CD4-positive, alpha-beta T cell treated with Interleukin-15 for 4 hours (primary cell): ENCODE data around the gene PEX1.
"Not testable (repeated sequence)": the region's sequence is repeated elsewhere in the genome, so short reads cannot be mapped to it uniquely, and the experiment has no call there.

ENCODE experiments used
- DNase-seq: peaks from one replicate; pipeline ENCODE4 v3.0.0-alpha.2; 2020; ENCODE audit warnings: low spot score

Gene PEX1

DNA sequence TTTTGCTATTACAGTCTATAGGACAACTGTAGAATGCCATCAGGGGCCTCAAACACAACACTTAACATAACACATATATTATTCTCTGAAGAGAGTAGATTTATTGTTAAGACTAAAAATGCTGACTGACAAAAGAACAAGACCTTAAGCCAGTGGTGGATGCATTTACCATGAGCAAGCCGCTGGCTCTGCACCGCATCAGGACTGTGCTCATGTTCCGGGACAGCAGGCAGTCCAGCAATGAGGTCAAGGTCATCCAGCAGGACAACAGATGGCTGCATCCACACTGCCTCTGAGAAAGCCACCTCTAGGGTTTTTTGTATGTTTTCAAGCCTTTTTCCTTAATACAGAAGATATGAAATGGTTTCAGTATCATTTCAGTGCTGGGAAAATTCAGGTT lies 23.8 kb downstream of the PEX1 start:
- DNase-seq: no peak

DNA sequence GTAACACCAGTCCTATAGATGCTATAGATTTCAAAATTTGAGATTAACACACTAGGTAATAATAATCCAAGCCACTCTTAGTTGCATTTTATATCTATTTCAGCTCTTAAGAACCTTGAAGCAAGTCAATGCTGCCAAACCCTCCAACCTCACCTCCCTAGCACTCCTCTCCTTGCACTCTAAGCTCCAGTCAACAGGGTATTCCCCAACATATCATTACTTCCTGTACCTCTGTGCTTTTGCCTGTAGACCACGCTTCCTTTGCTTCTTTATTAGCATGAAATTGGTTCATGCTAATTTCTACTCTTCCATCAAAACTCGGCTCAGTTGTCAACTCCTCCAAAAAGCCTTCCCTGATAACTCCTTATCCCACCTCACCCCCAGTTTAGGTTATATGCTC lies 24.6 kb downstream of the PEX1 start:
- no peak for DNase-seq

DNA sequence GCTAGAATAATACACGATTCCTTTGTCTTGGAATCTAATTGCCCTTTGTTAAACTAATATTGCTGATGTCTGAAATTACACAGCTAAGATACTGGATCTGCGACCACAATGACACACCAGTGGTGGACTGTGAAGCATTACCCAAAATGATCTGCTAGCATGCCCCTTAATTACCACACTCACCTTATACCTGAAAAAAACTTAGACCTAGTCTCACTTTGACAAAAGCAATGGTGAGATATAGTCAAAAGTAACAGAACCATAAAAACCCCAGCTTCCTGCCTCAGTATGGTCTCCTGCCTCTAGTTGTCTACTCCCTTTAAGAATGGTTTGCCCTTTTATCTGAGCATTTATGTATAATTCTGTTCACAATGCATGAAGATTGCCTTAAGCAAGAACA lies 29.8 kb downstream of the PEX1 start:
- no peak for DNase-seq

DNA sequence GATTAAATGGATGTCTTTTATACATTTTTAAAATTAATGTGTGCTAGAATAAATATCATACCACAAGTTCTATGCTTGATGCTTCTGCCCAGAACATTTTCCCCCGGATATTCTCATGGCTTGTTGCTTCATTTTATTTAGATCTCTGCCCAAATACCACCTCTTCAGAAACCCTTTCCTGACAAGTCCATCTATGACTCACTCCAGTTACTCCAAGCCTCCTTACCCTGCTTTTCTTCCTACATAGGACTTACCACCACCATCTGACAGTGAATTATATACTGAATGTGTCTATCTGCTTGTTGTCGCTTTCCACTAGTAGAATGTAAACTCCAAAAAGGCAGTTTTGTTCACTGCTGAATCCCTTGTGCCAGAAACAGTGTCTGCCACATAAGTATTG lies 31.4 kb downstream of the PEX1 start:
- DNase-seq: no peak

DNA sequence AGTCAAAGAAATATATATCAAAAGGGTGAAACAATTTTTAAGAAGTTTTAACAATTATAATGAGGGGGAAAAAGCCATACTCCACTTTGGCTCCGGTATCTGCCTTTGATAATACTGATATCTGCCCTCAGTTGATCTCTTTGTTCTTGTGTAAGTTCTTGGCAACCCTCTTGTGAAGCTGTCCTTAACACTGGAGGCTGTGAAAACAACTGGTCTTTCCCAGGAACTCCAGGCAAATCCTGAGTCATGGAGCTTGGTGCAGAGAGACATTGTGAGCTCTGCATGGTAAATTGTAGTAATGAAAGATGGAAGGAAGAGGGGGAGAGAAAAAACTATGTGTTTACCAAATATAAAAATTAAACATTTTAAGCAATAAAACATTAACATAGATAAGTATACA lies 38.7 kb downstream of the PEX1 start:
- no peak for DNase-seq

DNA sequence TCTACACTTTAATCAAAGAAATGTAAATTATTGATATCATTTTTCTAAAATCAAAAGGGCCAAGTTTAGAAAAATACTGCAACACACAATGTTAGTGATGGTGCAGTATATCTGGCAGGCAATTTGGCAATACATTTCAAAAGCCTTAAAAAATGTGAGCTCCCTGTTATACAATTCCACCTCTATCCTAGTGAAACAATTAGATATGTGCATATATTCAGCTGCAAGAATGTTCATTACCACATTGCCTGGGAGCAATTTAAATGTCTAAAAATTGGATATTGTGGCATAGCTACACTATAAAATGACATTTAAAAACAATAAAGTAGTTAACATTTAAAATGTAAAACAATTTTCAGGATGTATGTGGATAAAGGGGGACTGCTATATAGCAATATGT lies 40.5 kb downstream of the PEX1 start:
- DNase-seq: no peak

DNA sequence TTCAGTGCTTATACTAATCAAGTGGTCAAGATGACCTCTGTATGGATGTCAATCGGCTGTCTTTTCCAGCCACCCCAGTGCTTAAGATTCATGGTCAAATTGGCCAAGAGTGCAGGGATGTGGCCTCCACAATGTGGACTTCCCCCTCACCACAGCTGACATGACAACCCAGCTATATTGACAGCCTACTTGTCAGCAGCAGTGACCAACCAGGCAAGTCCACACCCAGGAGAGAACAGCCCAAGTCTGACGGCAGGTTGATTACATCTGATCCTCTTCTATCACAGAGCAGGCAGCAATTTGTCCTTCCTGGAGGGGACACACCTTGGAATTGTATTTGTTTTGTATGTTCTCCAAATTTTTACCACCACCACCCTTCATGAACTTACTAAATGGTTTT lies 42.3 kb downstream of the PEX1 start:
- no peak for DNase-seq

DNA sequence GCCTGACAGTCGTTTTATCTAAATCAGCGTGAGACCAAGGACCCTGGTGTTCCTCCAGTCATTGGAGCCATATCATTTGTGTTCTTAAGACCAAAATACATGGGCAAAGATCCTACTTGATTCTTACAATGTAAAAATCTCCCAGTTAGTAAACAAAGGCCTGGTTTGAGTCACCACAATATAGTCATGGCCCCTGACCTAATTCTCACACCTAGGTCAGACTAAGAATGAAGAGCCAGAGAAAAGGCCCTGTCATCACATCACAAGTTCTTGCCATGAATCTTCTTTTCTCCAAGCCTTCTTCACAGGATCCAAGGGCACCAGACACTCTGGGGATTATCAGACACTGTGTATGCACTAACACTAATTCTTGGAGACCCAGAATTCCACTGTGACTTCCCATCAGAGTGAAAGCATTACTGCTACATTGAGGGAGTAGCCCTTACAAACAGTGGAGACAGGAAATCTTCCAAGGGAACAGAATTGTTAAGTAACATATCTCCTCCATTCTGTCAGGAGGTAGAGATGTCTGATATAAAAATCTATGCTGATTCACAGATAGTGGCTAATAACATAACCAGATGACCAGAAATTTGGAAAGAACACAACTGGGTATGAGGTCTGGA lies 42.9 kb downstream of the PEX1 start:
- DNase-seq: no peak

DNA sequence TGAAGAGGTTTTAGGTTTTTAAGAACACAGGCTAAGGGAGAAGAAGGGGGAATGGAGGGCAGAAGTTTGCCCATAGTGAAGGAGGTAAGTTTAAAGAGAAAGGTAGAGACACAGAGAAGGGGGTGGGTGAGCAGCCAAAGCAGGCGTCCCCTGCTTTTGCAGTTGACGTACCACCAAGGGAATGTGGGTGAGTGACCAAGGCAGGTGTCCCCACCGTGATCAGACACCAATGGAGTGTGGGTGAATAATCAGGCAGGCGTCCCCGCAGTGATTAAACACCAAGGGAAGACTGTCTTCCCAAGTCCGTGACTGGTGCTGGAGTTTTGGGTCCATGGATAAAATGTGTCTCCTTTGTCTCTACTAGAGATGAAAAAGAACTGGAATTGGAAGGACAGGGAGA lies 44.1 kb downstream of the PEX1 start:
- DNase-seq: not testable (repeated sequence)

DNA sequence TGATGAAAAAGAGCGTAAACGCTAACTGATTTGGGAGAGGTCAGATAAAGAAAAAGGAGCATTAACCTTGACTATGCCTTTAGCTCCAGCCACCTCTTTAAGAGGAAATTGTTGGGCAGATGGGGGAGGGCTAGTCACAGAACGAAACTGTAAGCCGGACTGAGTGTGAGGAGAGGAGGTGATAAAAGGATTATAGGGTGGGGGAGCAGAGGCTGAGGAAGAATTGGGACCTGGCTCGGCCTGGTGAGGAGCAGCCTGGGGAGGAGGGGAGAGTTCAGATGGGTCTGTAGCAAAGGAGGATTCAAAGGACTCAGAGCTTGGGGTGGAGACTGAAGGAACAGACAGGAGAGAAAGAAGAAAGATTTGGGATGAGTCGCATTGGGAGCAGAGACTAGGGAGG lies 44.7 kb downstream of the PEX1 start:
- not testable (repeated sequence) for DNase-seq

DNA sequence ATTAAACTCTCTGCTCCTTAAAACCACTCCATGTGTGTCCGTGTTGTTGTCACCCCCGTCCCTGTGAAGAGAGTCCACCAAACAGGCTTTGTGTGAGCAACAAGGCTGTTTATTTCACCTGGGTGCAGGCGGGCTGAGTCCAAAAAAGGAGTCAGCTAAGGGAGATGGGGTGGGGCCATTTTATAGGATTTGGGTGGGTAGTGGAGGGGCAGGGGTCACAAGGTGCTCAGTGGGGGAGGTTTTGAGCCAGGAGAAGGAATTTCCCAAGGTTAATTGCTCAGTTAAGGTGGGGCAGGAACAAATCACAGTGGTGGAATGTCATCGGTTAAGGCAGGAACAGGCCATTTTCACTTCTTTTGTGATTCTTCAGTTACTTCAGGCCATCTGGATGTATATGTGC lies 49.2 kb downstream of the PEX1 start:
- DNase-seq: not testable (repeated sequence)

DNA sequence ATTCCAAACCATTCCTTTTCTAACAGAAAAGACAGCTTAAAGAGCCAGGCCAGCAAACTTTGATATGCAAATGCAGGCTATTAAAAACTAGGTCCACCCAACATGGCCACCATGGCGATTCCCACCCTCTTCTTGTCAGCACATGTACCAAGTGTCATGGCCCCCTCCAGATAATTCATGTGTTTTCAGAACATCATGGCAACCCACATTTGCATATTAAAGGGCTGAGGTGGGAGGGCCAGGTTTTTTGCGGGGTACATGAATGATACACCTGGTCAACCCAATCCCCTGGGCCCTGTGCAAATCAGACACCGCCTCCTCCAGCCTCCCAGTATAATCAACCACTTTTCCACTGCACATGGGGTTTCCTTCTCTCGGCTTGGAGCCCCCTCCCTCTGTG lies 49.6 kb downstream of the PEX1 start:
- no peak for DNase-seq

DNA sequence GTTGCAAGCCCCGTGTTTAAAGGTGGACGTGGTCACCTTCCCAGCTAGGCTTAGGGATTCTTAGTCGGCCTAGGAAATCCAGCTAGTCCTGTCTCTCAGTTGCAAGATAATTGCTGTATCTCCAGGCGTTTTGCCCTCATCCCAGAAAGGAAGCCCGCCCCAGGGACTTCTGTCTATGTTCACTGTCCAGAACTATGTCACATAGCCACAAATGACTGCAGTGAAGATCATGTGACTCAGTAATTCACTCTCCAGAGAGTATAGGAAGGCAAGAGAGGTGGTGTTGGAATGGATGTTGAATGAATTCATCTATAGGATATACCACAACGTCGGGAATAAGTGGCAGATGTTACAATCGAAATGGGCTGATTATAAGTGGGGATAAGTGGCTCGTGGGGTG lies 50.2 kb downstream of the PEX1 start:
- DNase-seq: no peak

DNA sequence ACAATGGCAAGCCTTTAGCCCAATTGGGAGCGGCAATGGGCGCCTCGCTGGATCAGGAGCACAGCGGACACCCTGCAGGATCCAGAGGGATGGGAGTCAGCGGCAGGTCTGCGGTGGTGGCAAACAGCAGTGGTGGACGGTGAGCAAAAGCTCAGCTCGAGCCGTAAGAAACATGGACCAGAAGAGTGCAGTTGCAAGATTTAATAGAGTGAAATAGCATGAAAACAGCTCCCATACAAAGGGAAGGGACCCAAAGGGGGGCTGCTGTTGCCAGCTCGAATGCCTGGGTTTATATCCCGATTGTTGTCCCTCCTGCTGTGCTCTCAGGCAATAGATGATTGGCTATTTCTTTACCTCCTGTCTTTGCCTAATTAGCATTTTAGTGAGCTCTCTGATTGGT lies 50.6 kb downstream of the PEX1 start, which contains the start of gene ERVW-1:
TSS of gene ERVW-1 (minus strand) at position 266 of the 400 bp plus-strand sequence. CDS start 7,565 bp downstream, outside the sequence.
- DNase-seq: not testable (repeated sequence)

DNA sequence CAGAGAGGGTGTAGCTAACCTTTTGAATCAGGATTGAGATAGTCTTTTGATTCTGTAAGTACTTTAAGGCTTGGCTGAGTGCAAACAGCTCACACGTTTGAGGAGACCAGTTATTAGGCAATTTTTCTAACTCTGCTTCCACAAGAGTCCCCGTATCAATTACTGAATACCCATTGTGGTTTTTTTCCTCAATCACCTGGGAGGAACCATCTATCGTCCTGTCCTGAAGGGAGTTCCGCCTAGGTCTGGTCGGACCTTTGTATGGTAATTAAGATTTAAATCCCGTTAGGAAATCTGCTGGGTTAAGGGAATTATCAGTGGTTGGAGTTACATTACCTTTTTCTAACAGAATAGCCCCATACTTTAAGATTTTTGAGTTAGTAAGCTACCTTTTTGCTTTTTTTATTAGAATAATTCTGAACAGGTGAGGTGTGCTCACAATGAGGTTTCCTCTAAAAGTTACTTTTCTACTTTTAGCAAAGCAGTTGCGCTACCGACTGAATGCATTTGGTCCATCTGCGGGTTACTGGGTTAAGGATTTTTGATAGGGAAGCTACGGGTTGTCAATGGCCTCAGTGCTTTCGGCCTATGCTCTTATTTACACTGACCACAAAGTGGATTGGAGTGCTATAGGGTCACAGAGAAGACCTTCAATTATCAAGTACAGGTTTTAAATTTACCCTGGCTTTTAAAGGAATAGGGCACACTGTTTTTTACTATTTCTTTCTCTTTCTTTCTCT lies 52.3 kb downstream of the PEX1 start:
- not testable (repeated sequence) for DNase-seq

DNA sequence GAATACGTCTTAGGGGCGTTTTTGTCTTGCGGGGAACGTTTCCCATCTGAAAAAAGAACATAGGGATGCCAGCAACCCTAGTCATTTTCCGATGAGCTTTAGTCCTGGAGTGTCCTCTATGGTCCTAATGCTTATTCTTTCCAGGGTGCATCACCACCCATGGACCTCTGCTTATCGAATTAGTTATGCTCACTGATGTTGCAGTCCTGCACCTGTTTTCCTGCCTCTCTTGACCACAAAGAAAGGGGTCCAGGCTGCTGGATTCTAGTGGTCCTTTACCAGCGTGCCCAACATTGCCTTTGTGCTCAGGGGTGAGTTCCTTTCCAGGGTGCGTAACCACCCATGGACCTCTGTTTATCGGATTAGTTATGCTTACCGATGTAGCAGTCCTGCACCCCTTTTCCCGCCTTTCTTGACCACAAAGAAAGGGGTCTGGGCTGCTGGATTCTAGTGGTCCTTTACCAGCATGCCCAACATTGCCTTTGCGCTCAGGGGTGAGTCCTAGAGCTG lies 53.0 kb downstream of the PEX1 start:
- DNase-seq: not testable (repeated sequence)

DNA sequence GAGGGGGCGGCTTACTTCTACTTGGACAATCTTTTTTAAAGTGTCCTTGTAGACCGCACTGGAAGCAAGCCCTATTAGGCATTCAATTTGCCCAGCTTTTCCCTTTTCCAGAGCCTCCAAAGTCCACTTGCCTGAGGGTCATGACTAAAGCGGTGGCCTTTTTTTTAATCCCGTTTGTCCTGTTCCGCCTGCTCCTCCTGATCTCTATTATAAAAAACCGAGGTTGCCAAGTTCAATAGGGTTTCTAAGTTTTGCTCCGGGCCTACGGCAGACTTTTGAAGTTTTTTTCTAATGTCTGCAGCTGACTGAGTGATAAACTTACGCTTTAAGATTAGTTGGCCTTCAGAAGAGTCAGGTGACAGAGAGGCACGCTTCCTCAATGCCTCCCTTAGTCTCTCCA lies 54.3 kb downstream of the PEX1 start:
- not testable (repeated sequence) for DNase-seq

DNA sequence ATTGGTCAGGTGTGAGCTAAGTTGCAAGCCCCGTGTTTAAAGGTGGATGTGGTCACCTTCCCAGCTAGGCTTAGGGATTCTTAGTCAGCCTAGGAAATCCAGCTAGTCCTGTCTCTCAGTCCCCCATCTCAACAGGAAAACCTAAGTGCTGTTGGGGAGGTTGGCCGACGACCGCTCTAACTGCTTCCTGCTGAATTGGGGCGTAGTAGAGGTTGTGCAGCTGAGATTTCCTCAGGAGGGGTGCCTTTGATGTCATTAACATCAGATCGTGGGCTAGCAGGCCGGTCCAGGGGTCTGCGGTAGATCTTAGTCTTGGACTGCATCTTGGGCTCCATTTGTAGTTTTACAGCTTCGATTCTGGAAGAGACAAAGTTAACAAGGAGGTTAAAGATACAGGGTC lies 59.7 kb downstream of the PEX1 start:
- not testable (repeated sequence) for DNase-seq

DNA sequence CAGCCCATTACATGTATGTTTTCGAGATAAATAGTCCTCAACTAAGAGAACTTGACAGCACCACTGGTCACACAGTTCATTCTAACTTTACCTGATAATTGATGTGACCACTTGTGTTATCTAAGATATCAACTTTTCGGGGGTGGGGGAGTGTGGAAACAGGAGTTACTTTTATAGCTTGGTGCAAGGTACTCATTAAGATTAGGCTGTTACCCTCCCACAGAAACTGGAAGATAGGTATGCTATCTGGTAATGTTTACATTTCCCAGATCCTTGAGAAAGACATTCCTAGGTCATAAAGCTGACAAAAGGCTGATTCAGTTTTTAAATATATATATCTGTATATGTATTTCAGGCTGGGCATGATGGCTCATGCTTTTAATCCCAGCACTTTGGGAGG lies 61.6 kb downstream of the PEX1 start:
- no peak for DNase-seq

DNA sequence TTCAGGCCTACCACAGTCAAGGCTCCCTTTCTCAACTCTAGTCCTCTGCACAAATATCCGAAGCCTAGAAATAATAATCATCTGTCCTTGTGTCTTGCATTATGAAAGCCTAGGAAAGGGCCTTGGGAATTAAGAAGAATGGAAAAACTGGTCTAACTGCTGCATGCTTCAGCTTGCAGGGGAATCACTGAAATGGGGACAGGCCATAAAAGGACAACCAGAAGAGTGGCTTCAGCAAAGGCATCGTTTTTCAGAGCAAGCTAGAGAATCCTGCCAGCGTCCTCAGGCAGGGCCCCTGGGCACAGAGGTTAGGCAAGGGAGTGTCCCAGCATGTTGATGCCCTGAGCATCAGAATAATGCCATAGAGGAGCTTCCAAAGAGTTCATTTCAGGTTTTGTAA lies 63.8 kb downstream of the PEX1 start:
- no peak for DNase-seq

DNA sequence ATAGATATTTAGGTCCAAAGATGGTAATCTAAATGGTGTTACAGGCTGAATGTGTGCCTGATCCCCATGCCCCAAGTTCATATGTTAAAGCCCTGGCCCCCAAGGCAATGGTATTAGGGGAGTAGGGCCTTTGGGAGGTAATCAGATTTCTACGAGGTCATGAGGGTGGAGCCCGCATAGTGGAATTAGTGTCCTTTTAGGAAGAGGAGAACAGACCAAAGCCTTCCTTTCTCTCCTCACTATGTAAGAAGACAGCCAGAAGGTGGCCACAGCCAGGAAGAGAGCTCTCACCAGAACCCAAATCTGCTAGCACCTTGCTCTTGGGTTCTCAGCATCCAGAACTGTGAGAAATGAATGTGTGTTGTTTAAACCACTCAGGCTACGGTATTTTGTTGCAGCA lies 65.8 kb downstream of the PEX1 start:
- no peak for DNase-seq

DNA sequence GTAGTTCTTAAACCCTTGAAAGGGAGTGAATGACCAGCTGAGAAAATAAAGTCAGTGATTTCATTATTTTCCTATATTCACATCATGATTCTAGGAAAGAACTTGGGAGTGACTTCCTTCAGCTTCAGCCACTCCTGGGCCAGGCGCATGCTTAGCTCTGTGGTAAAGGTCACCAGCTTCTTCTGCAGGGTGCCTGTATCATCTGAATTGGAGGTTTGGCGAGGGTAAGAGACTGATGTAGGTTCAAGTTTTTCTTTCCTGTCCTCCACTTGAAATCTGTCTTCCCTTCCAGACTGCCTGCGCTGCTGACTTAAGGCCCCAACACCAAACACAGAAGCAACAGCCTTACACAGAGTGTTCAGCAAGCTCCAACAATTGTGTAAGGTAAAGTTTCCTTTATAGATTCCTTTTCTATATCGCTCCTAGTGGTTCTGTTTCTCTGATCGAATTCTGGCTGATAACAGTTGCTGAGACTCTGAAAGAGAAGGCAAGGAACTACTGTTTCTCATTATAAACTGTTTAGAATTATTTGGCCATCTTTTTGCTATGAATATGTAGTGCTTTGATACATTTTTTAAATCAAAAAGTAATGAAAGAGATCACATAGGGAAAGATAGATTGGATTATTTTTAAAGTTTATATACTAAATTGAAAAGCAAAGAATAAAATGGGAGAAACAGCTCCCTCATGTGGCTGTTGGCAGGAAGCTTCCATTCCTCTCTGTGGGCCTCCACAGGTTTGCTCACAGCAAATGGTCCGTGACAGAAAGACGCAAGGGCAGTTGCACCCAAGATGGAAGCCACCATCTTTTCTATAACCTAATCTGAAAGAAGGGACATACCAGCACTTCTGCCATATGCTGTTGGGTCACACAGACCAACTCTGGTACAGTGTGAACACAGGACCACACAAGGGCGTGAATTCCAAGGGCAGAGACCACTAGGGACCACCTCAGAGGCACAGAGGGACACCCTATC lies 67.0 kb downstream of the PEX1 start:
- DNase-seq: peak; percentile 40
